Memory B cell (primary cell): ENCODE data around the gene MIDN.
"Not testable (repeated sequence)": the region's sequence is repeated elsewhere in the genome, so short reads cannot be mapped to it uniquely, and the experiment has no call there.

Experiments
- ATAC-seq: fragments of 150-1000 bp; cut with Tn5 transposase; 2 replicates; pipeline ENCODE4 v1.10.0; 2021; ENCODE audit warnings: low read depth, mild to moderate bottlenecking, moderate library complexity
- DNase-seq, 2 donors: peaks; one replicate each; pipeline ENCODE4 v3.0.0; 2022; ENCODE audit warnings: low spot score in 2 of 2
- H3K27ac Mint-ChIP-seq: one replicate; pipeline ENCODE4 v1.8.0; 2022; ENCODE audit warnings: mild to moderate bottlenecking, moderate library complexity, mixed read lengths
- H3K27me3 Mint-ChIP-seq: one replicate; pipeline ENCODE4 v1.8.0; 2022; ENCODE audit warnings: mixed read lengths
- H3K36me3 Mint-ChIP-seq: one replicate; pipeline ENCODE4 v1.8.0; 2022; ENCODE audit warnings: mild to moderate bottlenecking, mixed read lengths
- H3K4me1 Mint-ChIP-seq: one replicate; pipeline ENCODE4 v1.8.0; 2022; ENCODE audit warnings: mixed read lengths
- H3K4me3 Mint-ChIP-seq: one replicate; pipeline ENCODE4 v1.8.0; 2022; ENCODE audit warnings: mild to moderate bottlenecking, moderate library complexity, mixed read lengths
- H3K9me3 Mint-ChIP-seq: one replicate; pipeline ENCODE4 v1.8.0; 2022; ENCODE audit warnings: mixed read lengths

MIDN gene

DNA sequence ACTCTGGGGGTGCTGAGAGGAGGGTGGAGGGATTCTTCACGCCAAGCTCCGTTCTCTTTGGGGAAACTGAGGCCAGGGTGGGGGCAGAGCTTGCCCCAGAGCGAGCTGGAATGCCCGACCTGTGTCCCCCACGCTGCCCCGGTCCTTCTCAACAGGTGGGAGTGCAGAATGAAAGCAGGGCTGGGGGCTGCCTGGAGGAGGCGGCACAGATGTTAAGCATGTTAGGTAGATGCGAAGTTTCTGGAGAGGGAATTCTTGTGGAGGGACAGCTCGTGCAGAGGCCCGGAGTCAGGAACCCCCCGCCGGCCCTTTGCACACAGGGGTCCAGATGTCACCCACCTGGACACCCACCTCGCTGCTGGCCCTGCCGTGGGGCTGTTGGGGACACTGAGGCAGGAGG lies 46.3 kb downstream of the MIDN start:
- H3K9me3 Mint-ChIP-seq = no peaks in the 10 kb centered on the region
- H3K4me3 Mint-ChIP-seq = no peak overlapping the region
- ATAC-seq (no peak), DNase-seq (no peak)
- H3K36me3 Mint-ChIP-seq = no peaks in the 10 kb centered on the region
- H3K4me1 Mint-ChIP-seq = peaks cover 9% of the 10 kb centered on the region
- H3K27me3 Mint-ChIP-seq = peaks cover 17% of the 10 kb centered on the region
- no peak overlapping the region for H3K27ac Mint-ChIP-seq

DNA sequence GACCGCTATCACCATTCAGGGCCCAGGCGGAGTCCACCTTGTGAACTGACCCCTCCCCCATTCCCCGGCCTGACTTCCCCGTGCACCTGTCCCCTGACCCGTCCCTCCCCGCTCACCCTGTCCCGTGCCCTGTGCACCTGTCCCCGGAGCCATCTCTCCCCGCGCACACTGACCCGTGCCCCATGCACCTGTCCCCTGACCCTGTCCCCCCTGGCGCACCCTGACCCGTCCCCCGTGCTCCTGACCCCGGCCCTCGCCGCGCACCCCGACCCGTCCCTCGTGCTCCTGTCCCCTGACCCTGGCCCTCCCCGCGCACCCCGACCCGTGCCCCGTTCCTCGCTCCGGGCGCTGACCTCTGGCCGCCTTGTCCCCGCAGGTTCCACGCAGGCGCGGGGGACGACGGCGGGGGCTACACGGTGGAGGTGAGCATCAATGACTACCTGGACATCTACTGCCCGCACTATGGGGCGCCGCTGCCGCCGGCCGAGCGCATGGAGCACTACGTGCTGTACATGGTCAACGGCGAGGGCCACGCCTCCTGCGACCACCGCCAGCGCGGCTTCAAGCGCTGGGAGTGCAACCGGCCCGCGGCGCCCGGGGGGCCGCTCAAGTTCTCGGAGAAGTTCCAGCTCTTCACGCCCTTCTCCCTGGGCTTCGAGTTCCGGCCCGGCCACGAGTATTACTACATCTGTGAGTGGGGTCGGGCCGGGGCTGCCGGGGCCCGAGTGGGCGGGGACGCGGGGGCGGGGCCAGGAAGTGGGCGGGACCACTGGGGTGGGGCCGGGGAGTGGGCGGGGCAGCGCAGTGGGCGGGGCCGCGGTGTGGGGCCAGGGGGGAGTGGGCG lies 47.0 kb downstream of the MIDN start:
- H3K36me3 Mint-ChIP-seq = no peaks in the 10 kb centered on the region

DNA sequence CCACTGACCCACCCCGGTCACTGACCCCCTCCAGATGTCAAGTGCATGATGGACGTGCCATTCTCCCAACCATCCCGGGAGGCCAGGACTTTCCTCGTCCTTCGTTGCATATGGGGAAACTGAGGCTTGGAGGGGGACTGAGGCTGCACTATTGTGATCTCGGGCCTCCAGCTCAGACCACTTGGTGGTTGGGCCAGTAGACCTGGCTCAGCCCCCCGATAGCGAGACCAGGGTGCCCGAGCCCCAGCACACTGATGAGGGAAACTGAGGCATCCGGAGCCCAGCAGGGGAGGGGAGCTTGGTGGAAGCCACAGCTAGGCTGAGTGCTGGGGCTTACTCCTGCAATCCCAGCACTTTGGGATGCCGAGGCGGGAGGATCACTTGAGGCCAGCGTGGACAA lies 47.7 kb downstream of the MIDN start:
- H3K9me3 Mint-ChIP-seq = no peaks in the 10 kb centered on the region
- peaks cover 17% of the 10 kb centered on the region for H3K27me3 Mint-ChIP-seq
- ATAC-seq = no peak
- DNase-seq = no peak
- H3K4me1 Mint-ChIP-seq = peaks cover 9% of the 10 kb centered on the region
- H3K4me3 Mint-ChIP-seq = no peak overlapping the region
- H3K27ac Mint-ChIP-seq = no peak overlapping the region
- no peaks in the 10 kb centered on the region for H3K36me3 Mint-ChIP-seq

More for the DNA sequence above, 47.0 kb downstream of the MIDN start:
- H3K4me1 Mint-ChIP-seq = peaks cover 9% of the 10 kb centered on the region
- no peak for DNase-seq
- no peaks in the 10 kb centered on the region for H3K9me3 Mint-ChIP-seq
- no peak overlapping the region for H3K27ac Mint-ChIP-seq
- ATAC-seq = peak; percentile 63
- H3K27me3 Mint-ChIP-seq = peaks cover 14% of the 10 kb centered on the region
- H3K4me3 Mint-ChIP-seq = no peak overlapping the region

DNA sequence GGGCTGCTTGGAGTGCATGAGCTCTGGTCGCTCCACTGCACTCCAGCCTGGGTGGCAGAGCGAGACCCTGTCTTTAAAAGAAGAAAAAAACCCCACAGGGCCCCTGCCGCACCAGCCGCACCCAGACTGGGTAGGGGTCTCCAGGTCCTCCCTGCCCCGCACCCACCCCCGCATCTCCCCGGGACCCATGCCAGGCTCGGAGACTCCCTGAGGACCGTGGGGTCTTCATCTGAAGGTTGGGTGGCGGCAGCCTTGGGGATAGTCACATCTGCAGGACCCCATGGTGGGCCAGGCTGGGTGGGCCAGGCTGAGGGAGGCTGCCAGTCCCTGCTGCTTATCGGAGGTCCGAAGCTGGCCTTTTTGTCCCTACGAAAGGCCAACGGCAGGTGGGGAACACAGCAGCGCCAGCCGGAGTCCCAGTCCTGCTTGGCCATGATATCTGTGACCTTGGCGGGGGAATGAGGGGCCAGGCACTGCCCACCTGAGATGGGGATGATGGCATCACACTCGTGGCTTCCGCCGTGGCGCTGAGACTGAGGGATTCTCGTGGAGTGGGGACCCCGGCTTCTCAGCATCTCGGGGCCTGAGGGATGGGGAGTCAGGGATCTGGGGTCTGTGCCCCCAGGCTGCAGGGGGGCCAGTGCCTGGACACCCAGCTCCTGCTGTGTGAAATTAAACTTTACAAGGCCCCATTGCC lies 48.3 kb downstream of the MIDN start:
- no peak overlapping the region for H3K4me3 Mint-ChIP-seq
- no peak overlapping the region for H3K27ac Mint-ChIP-seq
- DNase-seq (no peak), ATAC-seq (no peak)
- H3K36me3 Mint-ChIP-seq = no peaks in the 10 kb centered on the region
- peaks cover 7% of the 10 kb centered on the region for H3K4me1 Mint-ChIP-seq
- no peaks in the 10 kb centered on the region for H3K9me3 Mint-ChIP-seq
- peaks cover 15% of the 10 kb centered on the region for H3K27me3 Mint-ChIP-seq

DNA sequence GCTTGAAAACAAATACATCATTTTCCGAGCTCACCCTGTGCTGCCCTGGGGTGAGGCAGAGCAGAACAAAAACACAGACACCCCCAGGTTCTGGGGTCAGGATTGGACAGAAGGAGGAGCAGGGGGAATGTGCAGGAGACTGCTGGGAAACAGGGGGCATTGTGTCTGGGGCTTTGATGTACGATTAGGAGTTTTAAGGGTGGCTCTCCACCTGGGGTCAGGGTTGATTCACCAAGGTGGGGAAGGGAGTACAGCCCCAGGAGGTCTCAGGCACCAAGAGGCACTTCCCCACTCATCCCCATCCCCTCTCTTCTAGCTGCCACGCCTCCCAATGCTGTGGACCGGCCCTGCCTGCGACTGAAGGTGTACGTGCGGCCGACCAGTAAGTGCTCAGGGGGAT lies 49.9 kb downstream of the MIDN start:
- Mint-ChIP-seq H3K27me3 (peaks cover 7% of the 10 kb centered on the region), H3K4me1 (no peaks in the 10 kb centered on the region), H3K9me3 (no peaks in the 10 kb centered on the region), H3K27ac (no peak overlapping the region), H3K4me3 (no peak overlapping the region), H3K36me3 (no peaks in the 10 kb centered on the region)
- ATAC-seq (no peak), DNase-seq (no peak)

DNA sequence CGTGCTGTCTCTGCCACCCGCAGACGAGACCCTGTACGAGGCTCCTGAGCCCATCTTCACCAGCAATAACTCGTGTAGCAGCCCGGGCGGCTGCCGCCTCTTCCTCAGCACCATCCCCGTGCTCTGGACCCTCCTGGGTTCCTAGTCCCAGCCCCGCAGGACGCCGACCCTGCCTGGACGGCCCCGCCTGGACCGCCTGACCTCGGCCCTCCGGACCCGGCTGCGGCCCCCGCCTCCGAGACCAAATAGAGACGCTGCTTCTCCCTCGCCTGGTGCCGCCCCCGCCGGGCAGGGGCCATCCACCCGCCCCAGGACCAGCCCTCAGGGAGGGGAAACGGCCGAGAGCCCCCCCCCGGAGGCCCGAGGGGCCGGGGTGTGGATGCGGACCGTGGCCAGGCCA lies 51.4 kb downstream of the MIDN start:
- H3K36me3 Mint-ChIP-seq = no peaks in the 10 kb centered on the region
- H3K4me3 Mint-ChIP-seq = no peak overlapping the region
- no peak for DNase-seq
- no peak for ATAC-seq
- peaks cover 5% of the 10 kb centered on the region for H3K27me3 Mint-ChIP-seq
- H3K9me3 Mint-ChIP-seq = no peaks in the 10 kb centered on the region
- no peak overlapping the region for H3K27ac Mint-ChIP-seq
- H3K4me1 Mint-ChIP-seq = no peaks in the 10 kb centered on the region

DNA sequence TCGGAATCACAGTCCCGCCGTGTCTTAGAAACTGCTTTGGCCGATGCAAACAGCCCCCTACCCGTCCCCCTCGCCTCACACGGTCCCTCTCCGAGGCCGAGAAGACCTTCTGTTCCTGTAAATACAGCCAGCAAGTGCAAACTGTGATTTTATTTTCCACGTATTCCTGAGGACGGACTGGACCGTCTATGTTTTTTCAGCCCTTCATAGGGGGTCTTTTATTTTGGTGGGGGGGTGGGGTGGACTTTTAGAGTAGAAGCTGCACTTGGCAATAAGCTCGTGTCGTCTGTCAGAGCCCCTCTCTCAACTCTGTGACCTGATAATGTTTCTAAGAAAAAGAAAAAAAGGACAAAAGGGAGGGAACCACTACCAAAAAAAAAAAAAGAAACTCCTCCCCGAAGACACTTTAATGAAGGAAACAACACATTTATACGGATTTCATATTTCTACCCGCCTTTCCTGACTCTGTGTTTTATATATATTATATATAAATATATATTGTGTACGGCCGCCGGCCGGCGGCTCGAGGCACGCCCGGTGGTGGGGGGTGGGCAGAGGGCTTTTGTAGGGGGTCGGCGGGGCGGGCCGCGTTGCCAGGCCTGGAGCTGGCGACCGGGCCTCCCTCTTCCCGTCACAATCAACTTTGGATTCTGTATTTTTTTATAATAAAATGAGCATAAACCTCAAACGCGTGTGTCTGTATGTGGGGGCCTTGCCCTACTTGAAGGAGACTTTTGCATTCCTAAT lies 52.5 kb downstream of the MIDN start:
- ATAC-seq = no peak
- Mint-ChIP-seq H3K36me3 (no peaks in the 10 kb centered on the region), H3K27me3 (peaks cover 5% of the 10 kb centered on the region), H3K4me1 (no peaks in the 10 kb centered on the region), H3K27ac (no peak overlapping the region), H3K9me3 (no peaks in the 10 kb centered on the region), H3K4me3 (no peak overlapping the region)
- no peak for DNase-seq

DNA sequence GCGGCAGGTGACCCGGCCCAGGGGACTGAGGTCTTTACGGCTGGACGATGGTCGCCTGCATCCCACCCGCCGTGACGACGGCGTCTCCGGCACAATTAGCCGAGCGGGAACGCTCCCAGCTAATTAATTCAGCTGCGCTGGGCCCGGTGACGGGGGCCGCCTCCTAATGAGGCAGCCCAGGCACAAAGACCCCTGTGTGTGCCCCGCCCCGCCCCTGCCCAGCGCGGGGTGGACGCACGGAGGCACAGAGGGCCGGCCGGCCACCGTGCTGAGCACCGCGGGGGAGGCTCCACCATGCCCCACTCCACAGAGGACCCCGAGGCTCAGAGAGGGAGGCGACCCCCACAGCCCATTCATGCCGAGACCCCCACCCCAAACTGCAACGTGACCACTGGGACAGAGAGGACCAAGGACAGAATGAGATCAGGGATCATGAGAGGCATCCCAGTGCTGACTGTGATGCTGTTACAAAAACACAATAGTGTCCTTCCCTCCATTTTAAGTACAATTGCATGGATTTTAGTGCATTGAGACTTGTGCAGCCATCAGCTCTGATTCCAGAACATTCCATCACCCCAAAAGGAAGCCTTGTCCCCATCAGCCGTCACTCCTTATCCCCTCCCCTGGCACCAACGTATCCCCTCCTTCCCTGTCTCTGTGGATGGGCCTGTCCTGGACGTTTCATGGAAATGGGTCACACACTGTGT lies 54.3 kb downstream of the MIDN start:
- H3K27ac Mint-ChIP-seq = no peak overlapping the region
- H3K36me3 Mint-ChIP-seq = no peaks in the 10 kb centered on the region
- H3K4me3 Mint-ChIP-seq = no peak overlapping the region
- H3K27me3 Mint-ChIP-seq = peaks cover 5% of the 10 kb centered on the region
- H3K9me3 Mint-ChIP-seq = no peaks in the 10 kb centered on the region
- DNase-seq (no peak), ATAC-seq (no peak)
- H3K4me1 Mint-ChIP-seq = no peaks in the 10 kb centered on the region

DNA sequence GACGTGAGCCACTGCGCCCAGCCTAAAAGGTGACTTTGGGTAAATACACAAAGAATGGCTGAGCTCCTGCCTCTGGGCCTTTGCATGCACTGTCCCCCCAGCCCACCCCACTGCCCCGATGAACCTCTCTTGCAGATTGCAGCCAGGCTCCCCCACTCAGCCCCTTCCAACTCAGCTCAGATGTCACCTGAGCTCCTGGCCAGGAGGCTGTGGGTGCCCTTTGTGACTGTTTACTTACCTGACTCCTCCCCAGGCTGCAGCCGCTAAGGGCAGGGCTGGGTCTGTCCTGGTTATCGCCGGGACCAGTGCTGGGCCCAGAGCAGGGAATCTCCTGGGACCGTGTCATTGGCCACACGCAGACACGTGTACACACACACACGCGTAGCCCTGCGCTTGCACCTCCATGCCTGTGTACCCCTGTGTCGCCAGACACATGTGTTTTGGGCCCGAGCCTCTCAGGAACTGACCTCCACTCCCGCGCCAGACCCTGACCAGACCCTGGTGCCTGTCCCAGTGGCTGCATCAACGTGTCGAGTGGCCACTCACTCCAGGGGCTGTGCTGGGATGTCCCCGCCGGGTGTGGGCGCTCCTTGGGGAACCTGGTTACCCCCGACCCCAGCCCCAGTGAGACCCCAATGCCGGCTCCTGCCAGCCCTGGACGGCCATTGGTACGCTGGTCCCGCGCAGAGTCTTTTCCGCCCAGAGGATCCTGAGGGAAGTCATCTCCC lies 56.0 kb downstream of the MIDN start:
- DNase-seq (no peak), ATAC-seq (no peak)
- H3K27ac Mint-ChIP-seq = no peak overlapping the region
- no peak overlapping the region for H3K4me3 Mint-ChIP-seq
- no peaks in the 10 kb centered on the region for H3K36me3 Mint-ChIP-seq
- H3K9me3 Mint-ChIP-seq = no peaks in the 10 kb centered on the region
- H3K4me1 Mint-ChIP-seq = no peaks in the 10 kb centered on the region
- peaks cover 4% of the 10 kb centered on the region for H3K27me3 Mint-ChIP-seq

DNA sequence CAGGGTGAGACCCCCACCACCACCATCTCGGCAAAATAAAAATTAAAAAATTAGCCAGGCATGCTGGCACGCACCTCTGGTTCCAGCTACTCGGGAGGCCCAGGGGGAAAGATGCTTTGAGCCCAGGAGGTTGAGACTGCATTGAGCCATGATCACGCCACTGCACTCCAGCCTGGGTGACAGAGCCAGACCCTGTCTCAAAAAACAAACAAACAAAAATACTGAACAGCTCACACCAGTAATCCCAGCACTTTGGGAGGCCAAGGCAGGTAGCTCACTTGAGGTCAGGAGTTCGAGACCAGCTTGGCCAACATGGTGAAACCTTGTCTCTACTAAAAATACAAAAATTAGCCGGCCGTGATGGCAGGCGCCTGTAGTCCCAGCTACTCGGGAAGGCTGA lies 57.0 kb downstream of the MIDN start:
- DNase-seq, H3K9me3 Mint-ChIP-seq, H3K27me3 Mint-ChIP-seq, ATAC-seq, H3K36me3 Mint-ChIP-seq, H3K4me1 Mint-ChIP-seq, H3K27ac Mint-ChIP-seq, H3K4me3 Mint-ChIP-seq: not testable (repeated sequence)

DNA sequence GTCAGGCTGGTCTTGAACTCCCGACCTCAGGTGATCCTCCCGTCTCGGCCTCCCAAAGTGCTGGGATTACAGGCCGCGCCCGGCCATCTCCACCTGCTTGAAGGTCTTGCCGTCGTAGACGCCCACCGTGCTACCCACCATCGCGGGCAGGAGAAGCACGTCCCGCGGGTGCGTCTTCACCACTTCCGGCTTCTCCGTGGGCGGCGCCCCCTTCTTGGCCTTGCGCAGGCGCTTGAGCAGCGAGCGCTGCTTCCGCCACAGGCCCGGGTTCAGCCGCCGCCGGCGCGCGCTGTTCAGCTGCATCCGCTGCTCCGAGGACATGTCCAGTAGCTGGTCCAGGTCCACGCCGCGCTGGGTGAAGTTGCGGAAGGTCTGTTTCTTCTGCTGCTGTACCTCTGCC lies 58.9 kb downstream of the MIDN start:
- ATAC-seq = no peak
- no peak overlapping the region for H3K27ac Mint-ChIP-seq
- H3K36me3 Mint-ChIP-seq = no peaks in the 10 kb centered on the region
- H3K27me3 Mint-ChIP-seq = peaks cover 3% of the 10 kb centered on the region
- no peaks in the 10 kb centered on the region for H3K4me1 Mint-ChIP-seq
- DNase-seq = no peak
- no peaks in the 10 kb centered on the region for H3K9me3 Mint-ChIP-seq
- H3K4me3 Mint-ChIP-seq = no peak overlapping the region

DNA sequence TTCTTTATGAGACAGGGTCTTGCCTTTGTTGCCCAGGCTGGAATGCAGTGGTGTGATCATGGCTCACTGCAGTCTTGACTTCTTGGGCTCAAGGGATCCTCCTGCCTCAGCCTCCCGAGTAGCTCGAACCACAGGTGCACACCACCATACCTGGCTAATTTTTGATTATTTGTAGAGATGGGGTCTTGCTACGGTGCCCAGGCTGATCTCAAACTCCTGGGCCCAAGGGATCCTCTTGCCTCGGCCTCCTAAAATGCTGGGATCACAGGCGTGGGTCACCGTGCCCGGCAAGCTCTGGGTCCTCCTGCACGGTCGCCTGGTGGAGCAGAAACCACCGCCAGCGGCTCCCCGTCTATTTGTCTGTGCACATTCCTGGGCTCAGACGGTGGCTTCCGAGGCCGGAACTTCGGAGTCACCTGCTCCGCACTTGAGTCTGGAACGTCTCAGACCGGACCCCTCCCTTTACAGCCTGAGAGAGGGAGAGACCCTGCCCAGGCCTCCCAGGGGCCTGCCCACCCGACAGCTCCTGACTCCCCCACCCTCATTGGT lies 59.4 kb downstream of the MIDN start:
- no peak for DNase-seq
- ATAC-seq = no peak
- no peak overlapping the region for H3K27ac Mint-ChIP-seq

DNA sequence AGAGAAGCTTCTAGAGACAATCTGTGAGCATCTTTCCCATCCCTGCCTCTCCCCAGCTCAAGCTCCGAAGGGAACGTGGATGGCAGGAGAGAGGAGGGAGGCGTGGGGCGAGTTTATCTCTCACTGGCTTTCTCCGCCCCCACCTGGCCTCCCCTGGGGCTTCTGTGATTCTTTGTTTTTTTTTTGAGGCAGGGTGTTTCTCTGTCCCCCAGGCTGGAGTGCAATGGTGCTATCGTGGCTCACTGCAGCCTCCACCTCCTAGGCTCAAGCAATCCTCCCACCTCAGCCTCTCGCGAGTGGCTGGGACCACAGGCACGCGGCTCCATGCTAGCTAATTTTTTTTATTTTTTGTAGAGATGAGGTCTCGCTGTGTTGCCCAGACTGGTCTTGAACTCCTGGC lies 60.3 kb downstream of the MIDN start:
- Mint-ChIP-seq H3K4me1 (no peaks in the 10 kb centered on the region), H3K9me3 (no peaks in the 10 kb centered on the region), H3K4me3 (no peak overlapping the region), H3K36me3 (no peaks in the 10 kb centered on the region), H3K27me3 (peaks cover 3% of the 10 kb centered on the region), H3K27ac (no peak overlapping the region)
- DNase-seq (no peak), ATAC-seq (no peak)

More for the DNA sequence above, 59.4 kb downstream of the MIDN start:
- Mint-ChIP-seq H3K27me3 (peaks cover 3% of the 10 kb centered on the region), H3K9me3 (no peaks in the 10 kb centered on the region), H3K4me3 (no peak overlapping the region), H3K36me3 (no peaks in the 10 kb centered on the region), H3K4me1 (no peaks in the 10 kb centered on the region)
